HCT116 (cell line): ENCODE data around the gene BRINP3. TPM values are rescaled to one million over a fixed set of nuclear protein-coding genes. Genes with fewer than 3 reads are reported as not detected.

Experiments used
- ATAC-seq: fragments of 200-7000 bp; cut with Tn5 transposase; 2 replicates; pipeline ENCODE4 v1.9.1; 2020; ENCODE audit warnings: mild to moderate bottlenecking, moderate library complexity
- BruUV-seq: library from RNA; stranded (reverse); fragments of 400-500 nt; replicated peaks from 2 replicates; lab custom pipeline; 2021; lab: Mats Ljungman, UMichigan
- CTCF ChIA-PET: fragments of 300-600 bp; sonication (Branson Sonifier 250); formaldehyde crosslinking; loops from one replicate; lab custom pipeline; 2021; ENCODE audit warnings: antibody characterized with exemption; lab: Charles Lee
- POLR2A ChIA-PET: fragments of 300-600, 350-600 bp; sonication (Branson Sonifier 250); formaldehyde crosslinking; loops from one replicate; lab custom pipeline; 2021; ENCODE audit warnings: antibody characterized with exemption; lab: Charles Lee
- RAD21 ChIA-PET, 2 experiments: fragments of 300-600 bp; sonication (Branson Sonifier 250); formaldehyde crosslinking; loops; one replicate each; lab custom pipeline; 2023; ENCODE audit warnings: low total read pairs in 2 of 2; ENCODE audit not compliant: uncharacterized antibody in 2 of 2, unreplicated experiment in 2 of 2, low non-redundant PET in 1 of 2; lab: Charles Lee
- DNase-seq: peaks from one replicate; pipeline ENCODE4 v3.0.0-alpha.2; 2010; ENCODE audit warnings: low read depth, low spot score
- H2AFZ ChIP-seq: fragments of 200-600 bp; shearing (Covaris generic), sonication (generic); 2 replicates; pipeline ENCODE4 v1.6.1; 2017; ENCODE audit warnings: low read depth, mixed run types, mixed read lengths, antibody characterized with exemption, low read length; ENCODE audit not compliant: poor library complexity, severe bottlenecking
- H3K27ac ChIP-seq: 2 replicates; pipeline ENCODE4 v1.5.1; 2012; ENCODE audit warnings: low read depth, low read length
- H3K27me3 ChIP-seq: fragments of 200-600 bp; sonication (generic); 2 replicates; pipeline ENCODE4 v1.6.1; 2016; ENCODE audit warnings: mixed run types, low read length, mixed read lengths; ENCODE audit not compliant: insufficient read depth
- H3K36me3 ChIP-seq, 2 experiments: fragments of 200-500 bp in 1 of 2; fragments of 200-600 bp in 1 of 2; sonication (Bioruptor generic) in 1 of 2; sonication (generic) in 1 of 2; 2 replicates each; pipeline versions ENCODE4 v1.5.1 to v1.6.1; 2014 to 2016; ENCODE audit warnings: low read length in 2 of 2, inconsistent platforms in 1 of 2, mixed read lengths in 1 of 2, mixed run types in 1 of 2; ENCODE audit not compliant: insufficient read depth in 2 of 2, control insufficient read depth in 1 of 2
- H3K4me1 ChIP-seq, 2 experiments: fragments of 200-600 bp in 1 of 2; sonication (generic) in 1 of 2; 2 replicates each; pipeline versions ENCODE4 v1.5.1 to v1.6.1; 2012 to 2017; ENCODE audit warnings: low read length in 2 of 2, inconsistent platforms in 1 of 2, mild to moderate bottlenecking in 1 of 2, mixed read lengths in 1 of 2, mixed run types in 1 of 2, moderate library complexity in 1 of 2; ENCODE audit not compliant: insufficient read depth in 2 of 2, control insufficient read depth in 1 of 2
- H3K4me2 ChIP-seq: fragments of 200-600 bp; sonication (generic); 2 replicates; pipeline ENCODE4 v1.6.1; 2017; ENCODE audit warnings: mixed run types, low read length, mixed read lengths
- H3K4me3 ChIP-seq, 2 experiments: fragments of 200-600 bp in 1 of 2; sonication (generic) in 1 of 2; replicated peaks in 1 of 2; 2 replicates each; pipeline ENCODE4 v1.5.1; 2011 to 2016; ENCODE audit warnings: low read length in 2 of 2, control low read depth in 1 of 2, low read depth in 1 of 2, mild to moderate bottlenecking in 1 of 2, mixed read lengths in 1 of 2, mixed run types in 1 of 2
- H3K79me2 ChIP-seq: fragments of 200-600 bp; sonication (generic); 2 replicates; pipeline ENCODE4 v1.6.1; 2017; ENCODE audit warnings: mild to moderate bottlenecking, mixed run types, low read length, moderate library complexity, mixed read lengths; ENCODE audit not compliant: insufficient read depth
- H3K9ac ChIP-seq: fragments of 200-600 bp; sonication (generic); 2 replicates; pipeline ENCODE4 v1.6.1; 2016; ENCODE audit warnings: low read length, mixed read lengths
- H3K9me2 ChIP-seq: fragments of 200-600 bp; sonication (generic), shearing (Covaris generic); 2 replicates; pipeline ENCODE4 v1.6.1; 2017; ENCODE audit warnings: mixed run types, mild to moderate bottlenecking, moderate library complexity; ENCODE audit not compliant: insufficient read depth
- H3K9me3 ChIP-seq, 2 experiments: fragments of 200-500 bp in 1 of 2; fragments of 200-600 bp in 1 of 2; sonication (Bioruptor generic) in 1 of 2; sonication (generic) in 1 of 2; 2 replicates each; pipeline ENCODE4 v1.6.1; 2014 to 2017; ENCODE audit warnings: low read length in 2 of 2, mixed read lengths in 2 of 2, inconsistent platforms in 1 of 2, low read depth in 1 of 2, mild to moderate bottlenecking in 1 of 2, mixed run types in 1 of 2, moderate library complexity in 1 of 2; ENCODE audit not compliant: control insufficient read depth in 1 of 2, insufficient read depth in 1 of 2
- H4K20me1 ChIP-seq: fragments of 200-600 bp; sonication (generic), shearing (Covaris generic); 2 replicates; pipeline ENCODE4 v1.6.1; 2017; ENCODE audit warnings: mixed run types, mild to moderate bottlenecking, moderate library complexity; ENCODE audit not compliant: insufficient read depth
- CEBPB ChIP-seq: IDR thresholded peaks from 2 replicates; pipeline ENCODE4 v1.6.1; 2012; ENCODE audit warnings: low read depth
- EGR1 ChIP-seq: IDR thresholded peaks from 2 replicates; pipeline ENCODE4 v1.6.1; 2012; ENCODE audit warnings: low read depth
- ELF1 ChIP-seq: IDR thresholded peaks from 2 replicates; pipeline ENCODE4 v1.6.1; 2012; ENCODE audit warnings: low read depth, borderline replicate concordance
- EZH2 ChIP-seq: fragments of 200-600 bp; sonication (generic); IDR thresholded peaks from 2 replicates; pipeline ENCODE4 v1.6.1; 2017; ENCODE audit warnings: antibody characterized with exemption, mixed run types
- EZH2phosphoT487 ChIP-seq: fragments of 200-600 bp; IDR thresholded peaks from 2 replicates; pipeline ENCODE4 v1.6.1; 2018; ENCODE audit warnings: antibody characterized with exemption, borderline replicate concordance
- FOSL1 ChIP-seq: IDR thresholded peaks from 2 replicates; pipeline ENCODE4 v1.6.1; 2012; ENCODE audit warnings: low read depth
- MAX ChIP-seq: IDR thresholded peaks from 2 replicates; pipeline ENCODE4 v1.6.1; 2012
- POLR2AphosphoS5 ChIP-seq: IDR thresholded peaks from 2 replicates; pipeline ENCODE4 v1.6.1; 2011; ENCODE audit warnings: mild to moderate bottlenecking, low read depth, low read length, moderate library complexity
- SRF ChIP-seq: IDR thresholded peaks from 2 replicates; pipeline ENCODE4 v1.6.1; 2012; ENCODE audit warnings: low read depth
- YY1 ChIP-seq: IDR thresholded peaks from 2 replicates; pipeline ENCODE4 v1.6.1; 2011; ENCODE audit warnings: low read length, low read depth, moderate library complexity, mild to moderate bottlenecking; ENCODE audit not compliant: insufficient replicate concordance; ENCODE audit errors: extremely low read depth
- ZBTB33 ChIP-seq: IDR thresholded peaks from 2 replicates; pipeline ENCODE4 v1.6.1; 2011; ENCODE audit warnings: mild to moderate bottlenecking, low read length, moderate library complexity; ENCODE audit not compliant: insufficient replicate concordance; ENCODE audit errors: extremely low read depth
- intact Hi-C: fragments of 100-400 bp; cut with micrococcal nuclease; formaldehyde crosslinking; loops from 2 replicates; pipeline ENCODE4 v1.10.0; 2022
- total RNA-seq: library from RNA; stranded (reverse); gene quantifications from one replicate; pipeline ENCODE4 v1.2.1, GENCODE V29; 2021; ENCODE audit not compliant: unreplicated experiment
- TF ChIP-seq, protein P1 (sequence below): IDR thresholded peaks from 2 replicates; pipeline ENCODE4 v1.6.1; 2012

The BRINP3 gene
- total RNA-seq, 1 experiment from 2014 or later = not detected

DNA sequence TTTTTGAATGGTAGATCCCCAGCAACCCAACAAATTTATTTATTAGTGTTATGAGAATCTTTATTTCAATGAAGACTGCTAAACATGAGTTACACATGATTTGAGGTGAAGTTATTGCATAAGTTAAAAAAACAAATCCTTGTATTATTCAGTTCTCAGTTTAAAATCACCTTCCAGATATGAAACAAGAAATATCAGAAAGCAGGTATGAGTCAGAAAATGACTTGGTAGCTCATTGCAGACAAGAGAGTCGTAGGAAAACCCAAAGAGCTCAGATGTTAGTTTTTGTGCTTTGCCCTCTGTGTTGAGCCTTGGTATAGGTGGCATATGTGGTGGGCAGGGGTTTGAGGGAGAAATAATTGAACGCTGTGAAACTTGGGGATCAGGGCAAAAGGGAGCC, 339.4 kb downstream of the BRINP3 start:
- no peaks in the 10 kb centered on the region for H3K9me2 ChIP-seq
- no peak for ATAC-seq
- ChIA-PET CTCF (no interaction called here), RAD21 (no interaction called here), POLR2A (no interaction called here)
- intact Hi-C loops = no loop called here
- no peaks in the 10 kb centered on the region for H3K27me3 ChIP-seq
- DNase-seq = no peak
- no peaks in the 10 kb centered on the region for H3K9me3 ChIP-seq
- H3K9ac ChIP-seq = no peak overlapping the region
- H2AFZ ChIP-seq = no peak overlapping the region
- H3K36me3 ChIP-seq = no peaks in the 10 kb centered on the region
- no peak overlapping the region for H3K4me2 ChIP-seq
- no peak for TF ChIP-seq CEBPB
- TF ChIP-seq FOSL1 = no peak
- TF ChIP-seq EZH2 = no peak
- TF ChIP-seq ELF1 = no peak
- TF ChIP-seq, protein P1, sequence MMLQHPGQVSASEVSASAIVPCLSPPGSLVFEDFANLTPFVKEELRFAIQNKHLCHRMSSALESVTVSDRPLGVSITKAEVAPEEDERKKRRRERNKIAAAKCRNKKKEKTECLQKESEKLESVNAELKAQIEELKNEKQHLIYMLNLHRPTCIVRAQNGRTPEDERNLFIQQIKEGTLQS = no peak
- TF ChIP-seq EZH2phosphoT487 = no peak
- H4K20me1 ChIP-seq = no peaks in the 10 kb centered on the region
- no peak overlapping the region for H3K4me3 ChIP-seq
- no peak overlapping the region for H3K27ac ChIP-seq
- BruUV-seq = no TSS peak
- no peaks in the 10 kb centered on the region for H3K4me1 ChIP-seq
- no peaks in the 10 kb centered on the region for H3K79me2 ChIP-seq

- Histone ChIP-seq H2AFZ (no peak overlapping the region), H4K20me1 (no peaks in the 10 kb centered on the region), H3K4me1 (no peaks in the 10 kb centered on the region), H3K9ac (no peak overlapping the region), H3K9me2 (no peaks in the 10 kb centered on the region), H3K36me3 (no peaks in the 10 kb centered on the region), H3K9me3 (no peaks in the 10 kb centered on the region), H3K27ac (no peak overlapping the region), H3K27me3 (no peaks in the 10 kb centered on the region), H3K4me2 (no peak overlapping the region), H3K79me2 (no peaks in the 10 kb centered on the region), H3K4me3 (no peak overlapping the region)
- RAD21 ChIA-PET = no interaction called here
- ATAC-seq = no peak
- DNase-seq = no peak
- CTCF ChIA-PET = no interaction called here
- intact Hi-C loops = no loop called here
- TF ChIP-seq ZBTB33 (no peak), POLR2AphosphoS5 (no peak), MAX (no peak), ELF1 (no peak), YY1 (no peak), EGR1 (no peak), SRF (no peak)
- TF ChIP-seq, protein P1 = no peak
- POLR2A ChIA-PET = no interaction called here
- BruUV-seq = no TSS peak
These were observed 348.3 kb downstream of the BRINP3 start for GRCh38 chr1:190129366-190129765.
